ENCODE measurements around the gene NOS1AP. TPM values are rescaled to one million over a fixed set of nuclear protein-coding genes. Genes with fewer than 3 reads are reported as not detected.

The NOS1AP gene
- total RNA-seq, 1 donor from 2014 or later, result not detected

DNA sequence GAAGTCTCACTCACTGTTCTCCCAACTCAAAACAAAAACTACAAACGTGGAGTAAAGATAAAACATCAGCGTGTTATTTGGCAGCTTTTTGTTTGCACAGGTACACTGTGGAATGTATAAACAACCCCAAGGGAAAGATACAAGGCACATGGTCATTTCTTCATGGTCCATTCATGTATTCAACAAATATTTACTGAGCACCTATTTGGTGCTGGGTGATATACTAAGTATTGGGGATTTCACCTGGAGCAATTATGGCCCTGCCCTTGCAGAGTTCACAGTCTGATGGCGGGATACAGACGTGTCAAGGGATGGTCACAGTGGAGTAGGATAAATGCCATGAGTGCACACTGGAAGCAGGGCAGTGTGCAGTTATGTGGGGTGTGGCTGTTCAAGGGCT lies 171.1 kb downstream of the NOS1AP start:
- intact Hi-C loops (cut with micrococcal nuclease), result no loop called here

DNA sequence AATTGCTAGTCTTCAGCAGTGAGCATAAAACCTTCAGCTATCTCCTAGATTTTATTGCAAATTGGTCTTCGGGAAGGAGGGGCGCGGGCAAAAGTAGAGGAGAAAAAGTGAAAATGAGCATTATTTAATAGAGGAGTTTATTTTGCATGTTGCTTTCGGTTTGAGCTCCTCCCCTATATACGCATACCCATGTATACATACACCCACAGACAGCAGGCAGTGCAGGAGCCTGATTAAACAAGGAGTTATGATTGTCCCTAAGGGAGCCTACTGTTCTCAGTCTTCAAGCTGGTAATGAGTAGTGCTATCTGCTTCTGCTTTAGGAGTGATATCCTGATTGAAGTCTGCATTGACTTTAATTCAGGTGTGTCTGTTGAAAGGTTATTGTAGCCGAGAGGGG lies 173.3 kb downstream of the NOS1AP start:
- intact Hi-C loops (cut with micrococcal nuclease), result no loop called here

DNA sequence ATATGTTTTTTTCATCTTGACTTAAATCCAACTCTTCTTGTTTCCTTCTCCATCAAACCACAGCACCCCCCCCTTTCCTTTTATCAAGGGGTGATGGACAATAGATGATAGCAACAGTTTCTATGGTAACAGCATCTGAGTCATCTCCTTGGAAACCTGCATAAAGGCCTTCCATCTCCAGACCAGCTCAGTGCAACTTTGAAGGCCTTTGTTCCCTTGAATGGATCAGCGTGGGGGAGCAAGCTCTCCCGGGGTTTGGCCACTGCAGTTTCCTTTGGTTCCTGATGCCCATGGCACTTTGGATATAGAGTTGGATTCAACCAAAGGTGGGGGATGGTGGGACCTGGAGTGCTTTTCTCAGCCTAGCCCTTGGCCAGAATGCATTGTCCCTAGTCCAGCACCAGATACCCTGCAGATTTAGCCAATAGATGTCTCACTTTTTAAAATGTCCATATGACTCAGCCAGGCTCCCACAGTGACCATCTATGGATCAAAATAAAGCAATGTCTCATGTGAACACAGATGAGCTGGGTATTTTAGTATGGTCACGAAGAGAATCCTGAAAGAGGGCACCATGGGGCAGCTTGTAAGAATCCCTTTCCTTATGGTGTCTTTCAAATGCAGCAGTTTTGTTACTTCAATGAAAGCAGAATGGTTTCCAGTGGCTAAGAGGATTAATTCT lies 179.5 kb downstream of the NOS1AP start:
- intact Hi-C loops (cut with micrococcal nuclease), result no loop called here

DNA sequence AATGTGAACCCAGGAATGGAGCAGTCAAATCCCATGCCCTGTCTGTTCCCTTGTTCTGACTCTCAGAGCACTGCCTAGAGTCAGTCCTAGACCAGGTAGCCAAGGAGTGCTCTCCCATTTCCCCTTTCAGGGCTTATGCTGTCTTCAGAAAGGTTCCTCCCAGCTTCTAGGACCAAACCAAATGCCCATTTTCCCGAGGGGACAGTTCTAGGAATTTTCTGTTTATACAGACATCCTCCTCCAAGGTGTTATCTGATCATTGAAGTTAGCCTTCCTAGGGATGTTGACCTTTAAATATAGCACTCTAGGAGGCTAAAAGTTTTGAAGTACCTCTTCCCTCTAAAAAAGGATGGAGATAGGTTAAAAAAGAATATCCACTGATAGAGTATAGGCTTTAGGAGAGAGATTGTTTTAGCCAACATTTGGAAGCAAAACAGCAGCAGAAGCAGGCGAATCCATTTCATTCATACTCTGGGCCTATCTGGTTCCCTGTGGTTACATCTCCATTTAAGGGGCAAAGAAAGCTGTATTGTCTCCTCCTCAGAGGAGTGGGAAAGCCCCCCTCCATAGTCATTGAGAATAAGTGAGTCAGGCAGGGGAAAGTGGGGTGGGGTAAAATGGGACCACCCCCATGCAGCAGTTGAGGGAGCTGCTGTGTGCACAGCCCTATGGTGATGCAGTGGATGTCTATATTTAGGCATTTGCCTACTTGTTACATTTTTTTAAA lies 180.7 kb downstream of the NOS1AP start:
- intact Hi-C loops (cut with micrococcal nuclease), result no loop called here

DNA sequence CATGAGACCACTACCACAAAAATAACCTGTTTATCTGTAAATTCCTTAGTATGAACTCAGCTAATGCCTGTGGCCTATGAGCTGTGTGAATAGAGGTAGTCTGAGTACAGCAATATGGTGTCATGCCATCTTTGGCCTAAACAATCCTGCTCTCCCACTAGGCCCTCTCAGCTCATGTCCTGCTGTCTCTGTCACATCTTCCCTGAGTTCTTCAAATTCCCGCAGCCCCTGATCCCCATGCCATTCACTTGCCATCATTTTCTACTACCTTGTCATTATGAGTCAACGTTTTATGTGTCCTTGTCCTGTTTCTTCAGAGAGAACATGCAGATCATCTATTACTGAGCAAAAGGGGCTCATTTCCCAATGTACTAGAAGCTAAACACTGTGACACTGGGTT lies 181.6 kb downstream of the NOS1AP start:
- intact Hi-C loops (cut with micrococcal nuclease), result no loop called here

DNA sequence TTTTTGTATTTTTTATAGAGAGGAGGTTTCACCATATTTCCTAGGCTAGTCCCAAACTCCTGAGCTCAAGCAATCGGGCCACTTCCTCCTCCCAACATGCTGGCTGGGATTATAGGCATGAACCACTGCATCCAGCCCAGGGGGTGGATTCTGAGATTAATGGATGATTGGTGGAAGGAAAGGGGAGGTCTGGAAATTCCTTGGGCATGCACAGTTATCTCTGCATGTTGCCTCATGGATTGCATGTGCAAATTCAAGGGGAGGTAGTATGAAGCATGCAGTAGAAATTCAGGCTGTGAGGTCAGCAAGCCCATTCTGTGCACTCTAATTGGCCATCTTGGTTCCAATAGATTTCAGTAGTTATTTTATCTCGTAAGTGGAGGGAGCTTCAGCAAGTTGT lies 182.7 kb downstream of the NOS1AP start:
- intact Hi-C loops (cut with micrococcal nuclease), result no loop called here

DNA sequence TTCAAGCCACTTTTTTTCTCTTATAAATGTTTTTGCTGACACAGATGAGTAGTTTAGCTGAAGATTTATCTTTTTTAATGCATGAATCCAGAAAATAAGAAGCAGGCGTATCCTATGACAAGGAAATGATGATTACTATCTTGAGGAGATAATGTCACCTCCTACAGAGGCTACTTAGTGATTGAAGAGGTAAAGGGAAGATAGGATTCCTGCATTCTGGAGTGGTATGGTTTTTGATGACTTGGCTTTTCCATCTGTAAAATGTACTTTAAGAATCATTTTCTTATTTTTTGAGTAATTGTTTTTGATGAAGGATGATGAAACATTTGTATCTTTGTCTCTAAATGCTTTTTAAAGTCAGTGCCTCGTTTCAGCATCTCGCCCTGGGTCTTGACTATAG lies 184.3 kb downstream of the NOS1AP start:
- intact Hi-C loops (cut with micrococcal nuclease), result no loop called here

DNA sequence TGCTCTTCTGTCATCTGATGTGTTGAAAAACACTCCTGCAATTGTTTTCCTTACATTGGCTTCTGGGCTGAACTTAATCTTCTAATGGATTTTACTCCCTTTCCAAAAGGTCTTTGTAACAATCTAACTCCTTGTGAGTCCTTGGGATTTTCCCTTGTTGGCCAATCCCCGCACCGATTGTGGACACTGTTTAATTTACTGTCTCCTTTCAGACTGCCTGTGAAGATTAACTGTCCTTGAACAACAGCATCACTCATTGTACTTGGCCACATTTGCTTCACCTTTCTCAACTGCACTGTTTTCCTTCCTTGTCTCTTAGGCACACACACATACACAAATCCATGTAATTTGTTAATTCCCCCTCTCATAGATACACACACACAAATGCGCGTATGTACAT lies 186.8 kb downstream of the NOS1AP start:
- intact Hi-C loops (cut with micrococcal nuclease), result no loop called here

DNA sequence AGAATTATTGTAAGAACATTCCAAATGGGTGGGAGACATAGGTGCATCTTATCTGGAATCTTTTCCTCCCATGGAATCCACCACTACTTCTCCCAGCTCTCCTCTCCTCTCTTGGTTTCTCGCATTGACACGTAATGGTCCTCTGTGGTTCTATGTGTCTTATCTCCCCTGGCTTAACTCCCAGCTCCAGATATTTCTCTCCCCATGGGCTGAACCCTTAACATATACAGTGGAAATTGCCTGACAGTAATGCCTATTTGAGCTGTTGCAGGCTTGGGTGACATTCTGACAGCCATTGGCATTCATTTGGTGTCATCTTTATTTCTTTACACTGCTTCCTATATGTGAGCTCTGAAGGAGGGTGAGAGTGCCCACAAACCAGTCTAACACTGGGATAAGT lies 188.9 kb downstream of the NOS1AP start:
- intact Hi-C loops (cut with micrococcal nuclease), result no loop called here

DNA sequence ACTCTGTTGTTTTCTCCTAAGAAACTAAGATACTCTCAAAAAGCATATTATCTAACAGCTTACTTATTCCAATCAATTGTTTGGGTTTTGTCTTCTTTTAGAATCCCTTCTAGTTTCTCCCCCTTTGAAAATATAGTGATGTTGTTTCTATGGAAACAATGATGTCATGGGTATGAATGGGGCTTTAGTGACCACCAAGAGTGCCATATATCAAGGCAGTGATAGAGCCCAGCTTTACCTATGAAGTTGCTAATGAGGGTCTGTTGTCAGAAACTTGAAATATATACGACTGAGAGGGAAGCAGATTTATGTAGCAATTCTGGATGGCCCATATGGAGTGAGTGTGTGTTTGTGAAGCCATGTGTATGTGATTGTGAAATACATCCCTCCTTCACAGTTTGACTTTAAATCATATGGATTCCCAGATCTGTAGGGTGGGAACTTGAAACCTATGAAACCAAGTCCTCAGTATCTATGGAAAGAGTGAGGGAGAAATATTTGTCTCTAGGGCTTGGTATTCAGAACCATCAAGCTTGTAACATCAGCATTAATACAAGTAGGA lies 190.5 kb downstream of the NOS1AP start:
- intact Hi-C loops (cut with micrococcal nuclease), result no loop called here

DNA sequence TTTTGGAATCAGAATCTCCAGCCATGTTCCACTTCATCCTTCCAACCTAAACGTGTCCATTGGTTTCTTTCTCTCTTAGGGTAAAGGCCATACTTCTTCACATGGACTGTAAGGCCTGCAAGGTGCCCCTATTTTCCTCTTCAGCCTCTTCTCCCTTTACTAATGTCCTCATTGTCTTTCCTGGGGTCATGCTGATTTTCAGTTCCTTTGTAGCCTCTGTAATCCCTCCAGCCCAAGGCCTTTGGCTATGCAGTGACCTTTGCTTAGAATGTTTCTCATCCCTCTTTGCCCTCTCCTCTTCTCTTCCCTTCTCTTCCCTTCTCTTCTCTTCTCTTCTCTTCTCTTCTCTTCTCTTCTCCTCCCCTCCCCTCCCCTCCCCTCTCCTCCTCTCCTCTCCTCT lies 194.6 kb downstream of the NOS1AP start:
- intact Hi-C loops (cut with micrococcal nuclease), result no loop called here

DNA sequence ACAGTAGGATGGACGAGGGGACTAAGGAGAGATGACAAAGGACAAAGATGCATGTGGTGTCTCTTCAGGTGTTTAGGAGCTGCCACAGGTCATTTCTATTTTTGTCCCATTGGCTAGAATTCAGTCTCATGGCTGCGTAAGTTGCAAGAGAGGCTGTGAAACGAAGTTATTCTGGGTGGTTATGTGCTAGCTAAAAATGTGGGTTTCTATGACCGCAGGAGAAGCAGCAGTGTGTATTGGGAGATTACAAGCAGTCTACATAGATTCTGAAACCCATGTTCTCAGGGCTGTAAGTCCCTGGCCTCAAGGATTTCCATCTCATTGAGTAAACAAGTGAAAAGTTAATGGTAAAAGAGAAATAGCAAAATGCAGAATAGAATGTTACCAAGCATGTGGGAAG lies 196.5 kb downstream of the NOS1AP start:
- intact Hi-C loops (cut with micrococcal nuclease), result no loop called here

DNA sequence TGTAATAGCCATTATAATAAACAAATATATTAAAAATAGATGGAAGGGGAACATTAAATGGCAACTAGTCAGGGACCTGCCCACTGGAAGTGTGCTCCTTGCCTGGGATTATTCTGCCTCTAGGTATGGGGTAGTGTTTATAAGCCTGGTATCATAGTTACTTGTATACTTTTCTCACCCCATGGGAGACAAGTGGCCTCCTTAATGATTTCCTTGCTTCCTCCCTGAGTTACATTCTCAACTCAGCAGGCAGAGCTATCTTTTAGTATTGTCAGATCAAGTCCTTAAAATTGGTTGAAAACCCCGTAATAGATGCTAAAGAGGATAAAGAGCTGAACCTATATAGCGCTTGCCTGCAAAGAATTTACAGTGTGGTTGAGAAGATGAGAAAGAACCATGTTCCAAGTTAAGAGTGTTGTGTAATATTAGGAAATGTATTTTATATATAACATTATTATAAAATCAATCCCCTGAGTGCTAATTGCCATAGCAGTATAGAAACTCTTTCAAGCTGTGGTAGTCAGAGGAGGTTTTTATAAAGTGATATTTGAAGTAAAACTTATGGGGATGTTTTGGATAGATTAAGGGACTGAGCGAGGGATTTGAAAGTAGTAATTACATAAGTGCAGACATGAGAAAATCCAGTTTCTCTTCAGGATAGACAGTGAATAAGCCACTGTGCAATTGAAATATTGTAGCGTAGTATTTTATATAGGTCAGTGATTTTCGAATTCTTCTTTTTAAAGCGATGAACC lies 200.7 kb downstream of the NOS1AP start:
- intact Hi-C loops (cut with micrococcal nuclease), result no loop called here

DNA sequence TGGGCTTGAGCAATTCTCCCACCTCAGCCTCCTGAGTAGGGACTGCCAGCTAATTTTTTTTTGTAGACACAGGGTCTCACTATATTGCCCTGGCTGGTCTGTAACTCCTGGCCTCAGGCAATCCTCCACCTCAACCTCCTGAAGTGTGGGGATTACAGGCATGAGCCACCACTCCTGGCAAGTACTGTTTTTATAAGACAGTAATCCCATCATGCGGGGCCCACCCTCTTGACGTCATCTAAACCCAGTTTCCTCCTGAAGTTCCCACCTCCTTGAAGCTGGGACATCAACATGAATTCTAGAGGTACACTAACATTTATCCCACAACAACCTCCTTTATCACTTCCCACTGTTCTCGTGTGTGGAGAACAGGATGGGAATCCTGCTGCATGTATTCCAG lies 202.5 kb downstream of the NOS1AP start:
- intact Hi-C loops (cut with micrococcal nuclease), result no loop called here

DNA sequence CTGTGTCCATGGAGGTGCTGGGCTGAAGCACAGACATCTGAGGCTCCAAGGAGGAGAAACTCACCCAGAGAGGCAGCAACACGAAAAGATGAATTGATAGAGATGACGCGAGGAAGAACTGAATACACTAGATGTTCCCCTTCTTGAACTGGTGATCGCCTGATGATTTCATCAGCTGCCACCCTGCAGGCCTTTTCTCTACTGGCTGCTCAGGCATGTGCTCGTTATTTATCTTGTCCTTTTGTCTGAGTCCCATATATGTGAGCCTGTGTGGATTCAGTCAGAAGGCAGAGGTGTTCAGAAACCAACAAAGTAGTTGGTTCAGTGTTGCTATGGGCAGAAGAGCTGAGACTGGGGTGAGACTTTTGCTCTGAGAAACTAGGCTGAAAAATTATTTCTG lies 202.9 kb downstream of the NOS1AP start:
- intact Hi-C loops (cut with micrococcal nuclease), result no loop called here

DNA sequence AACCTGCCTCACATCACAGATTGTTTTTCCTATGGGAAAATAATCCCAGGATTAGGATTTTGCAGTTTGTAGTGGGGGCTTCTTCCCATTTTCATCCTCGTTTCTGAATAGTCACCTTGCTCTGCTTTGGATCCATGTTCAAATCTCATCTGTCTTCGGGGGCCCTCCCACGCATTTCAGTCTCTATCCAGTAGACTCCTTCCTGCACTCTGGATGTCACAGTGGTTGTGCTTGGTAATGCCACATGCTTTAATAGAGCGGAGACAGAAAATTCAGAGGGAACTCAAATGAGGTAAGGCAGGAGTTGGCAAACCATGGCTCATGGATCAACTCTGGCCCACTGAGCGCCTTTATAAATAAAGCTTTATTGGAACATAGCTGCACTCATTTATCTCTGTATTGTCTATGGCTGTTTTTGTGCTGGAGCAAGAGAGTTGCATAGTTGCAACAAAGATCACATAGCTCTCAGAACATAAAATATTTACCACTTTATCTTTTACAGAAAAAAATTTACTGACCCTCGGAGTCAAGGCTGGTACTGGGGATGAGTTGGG lies 206.2 kb downstream of the NOS1AP start:
- intact Hi-C loops (cut with micrococcal nuclease), result loop anchor here (1.0 kb wide), 1 partner anchor 219 kb away; no protein-coding TSS in a partner anchor

DNA sequence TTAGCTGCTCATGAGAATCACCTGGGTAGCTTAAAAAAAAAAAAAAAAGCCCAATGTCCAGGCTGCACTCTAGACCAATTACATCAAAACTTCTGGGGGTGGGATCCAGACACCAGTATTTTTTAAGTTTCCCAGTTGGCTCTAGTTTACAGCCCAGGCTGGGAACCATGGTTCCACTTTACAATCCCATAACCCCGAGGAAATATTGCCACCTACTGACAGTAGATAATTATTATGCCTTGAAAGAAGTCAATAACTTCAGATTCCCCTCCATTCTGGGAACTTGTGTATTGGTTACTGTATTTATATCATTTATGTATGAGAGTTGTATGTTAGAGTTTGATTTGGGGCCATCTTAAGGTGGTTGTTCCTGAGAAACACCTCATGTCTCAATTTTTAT lies 207.0 kb downstream of the NOS1AP start:
- intact Hi-C loops (cut with micrococcal nuclease), result loop anchor here (1.0 kb wide), 1 partner anchor 220 kb away; no protein-coding TSS in a partner anchor

DNA sequence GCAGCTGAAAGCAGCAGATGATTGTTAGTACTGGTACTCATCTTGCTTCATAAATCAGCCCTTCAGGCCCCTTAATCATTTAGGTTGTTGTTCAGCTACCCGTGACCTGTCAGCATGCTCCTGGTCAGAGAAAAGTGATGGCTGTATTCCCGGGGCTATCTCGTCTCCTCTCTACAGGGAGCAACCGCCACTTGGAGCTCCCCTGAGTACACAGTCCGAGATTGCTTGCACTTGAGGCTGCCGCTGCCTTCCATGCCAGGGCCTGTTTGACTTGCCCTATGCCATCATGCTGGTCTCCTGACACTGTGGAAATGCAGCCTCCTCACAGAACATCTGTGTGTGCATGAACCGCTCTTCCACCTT lies 209.6 kb downstream of the NOS1AP start:
- intact Hi-C loops (cut with micrococcal nuclease), result no loop called here

DNA sequence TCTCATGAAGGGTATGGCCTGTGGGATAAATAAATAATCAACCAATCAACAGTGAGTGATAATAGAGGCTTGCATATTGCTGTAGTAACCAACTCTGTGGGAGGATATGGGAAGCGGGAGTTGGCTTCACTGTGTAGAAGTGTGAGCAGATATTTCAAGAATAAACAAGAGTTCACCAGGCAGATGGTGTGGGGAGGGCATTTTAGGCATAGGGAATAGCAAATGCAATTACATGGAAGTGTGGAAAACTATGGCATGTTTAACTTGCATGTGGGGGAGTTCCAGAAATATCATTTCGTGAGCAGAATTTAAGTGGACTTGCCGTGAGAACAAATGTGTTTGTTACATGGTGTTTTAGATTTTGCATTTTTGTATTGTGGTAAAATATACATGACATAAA lies 211.9 kb downstream of the NOS1AP start:
- intact Hi-C loops (cut with micrococcal nuclease), result no loop called here

DNA sequence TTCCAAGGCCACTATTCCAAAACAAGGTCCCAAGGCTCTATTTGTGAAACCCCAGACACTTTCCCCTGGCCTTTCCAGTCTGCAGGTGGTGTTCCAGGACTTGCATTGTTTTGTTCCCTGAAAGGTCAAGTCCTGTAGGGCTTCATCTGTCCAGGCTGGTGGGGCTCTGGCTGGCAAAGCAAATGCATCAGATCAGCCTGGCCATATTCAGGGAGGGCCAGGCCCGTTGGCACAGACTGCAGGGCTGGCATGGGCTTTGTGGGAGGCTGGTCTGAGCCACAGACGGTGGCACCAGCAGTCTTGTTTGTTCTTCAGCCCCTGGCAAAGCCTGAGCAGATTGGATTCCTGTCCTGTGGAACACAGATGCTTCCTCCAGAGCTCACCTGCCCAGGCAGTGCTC lies 214.2 kb downstream of the NOS1AP start:
- intact Hi-C loops (cut with micrococcal nuclease), result no loop called here

DNA sequence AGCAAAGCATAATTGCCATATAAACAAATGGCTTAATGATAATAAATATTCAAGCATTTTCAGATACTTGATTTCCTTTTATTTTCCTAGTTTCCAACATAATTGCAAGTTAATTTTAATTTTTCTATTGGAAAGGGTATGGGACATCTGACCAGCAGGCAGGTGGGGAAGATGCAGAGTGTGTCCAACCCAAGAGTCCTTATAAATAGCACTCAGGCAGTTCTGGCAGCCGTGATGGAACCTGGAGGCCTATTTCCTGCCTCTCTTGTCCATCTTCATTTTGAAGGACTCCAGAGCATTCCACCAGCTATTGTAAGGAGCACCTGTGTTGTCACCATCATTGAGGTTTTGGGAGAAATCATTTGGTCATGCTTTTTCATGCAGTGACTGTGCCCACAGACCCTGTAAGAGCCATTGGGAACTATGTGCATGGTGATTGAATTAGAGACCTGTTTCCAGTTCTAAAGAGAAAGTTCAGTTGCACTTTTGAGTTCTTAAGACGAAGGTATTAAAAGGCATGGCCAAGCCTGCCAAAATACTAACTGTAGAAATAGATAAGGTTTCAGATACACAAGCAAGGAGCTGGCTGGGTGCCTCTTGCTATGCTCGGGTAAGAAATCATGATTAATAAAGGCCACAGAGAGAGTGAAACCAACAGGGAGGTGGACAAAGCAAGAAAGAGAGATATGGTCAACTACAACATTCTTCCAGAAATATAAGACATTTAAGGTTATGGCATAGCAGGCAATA lies 214.9 kb downstream of the NOS1AP start:
- intact Hi-C loops (cut with micrococcal nuclease), result no loop called here

Data from T-helper 2 cell treated with Interferon-gamma antibody and Interleukin-4, amounts not matched to agents 100 ng/mL and 5 ng/mL, for 36 hours (primary cell).